CD8-positive, alpha-beta memory T cell (primary cell): Measurements from ENCODE around the gene DNAJC22. TPM values are rescaled to one million over a fixed set of nuclear protein-coding genes. Genes with fewer than 3 reads are reported as not detected.
A peak's percentile ranks its signal among the peaks of the same experiment; 100 is the strongest.

ENCODE experiments used
- CTCF ChIA-PET: fragments of 350-600 bp; sonication (Branson Sonifier 250); formaldehyde crosslinking; loops from one replicate; lab custom pipeline; 2021; ENCODE audit warnings: antibody characterized with exemption; lab: Charles Lee
- POLR2A ChIA-PET: fragments of 350-600 bp; sonication (Branson Sonifier 250); formaldehyde crosslinking; loops from one replicate; lab custom pipeline; 2021; ENCODE audit warnings: antibody characterized with exemption; lab: Charles Lee
- DNase-seq, 5 donors: peaks; one replicate each; pipeline versions ENCODE4 v3.0.0 to v3.0.0-alpha.2; 2020 to 2022; ENCODE audit warnings: mixed read lengths in 1 of 5
- H3K27ac ChIP-seq: one replicate; pipeline ENCODE4 v1.7.0; 2013; ENCODE audit warnings: low read depth, mild to moderate bottlenecking, low read length, moderate library complexity
- H3K27me3 ChIP-seq: 2 replicates; pipeline ENCODE4 v1.7.0; 2013; ENCODE audit warnings: low read length, mild to moderate bottlenecking; ENCODE audit not compliant: insufficient read depth, poor library complexity, severe bottlenecking
- H3K36me3 ChIP-seq: 2 replicates; pipeline ENCODE4 v1.7.0; 2013; ENCODE audit warnings: mild to moderate bottlenecking, low read length, moderate library complexity; ENCODE audit not compliant: insufficient read depth
- H3K4me1 ChIP-seq: 2 replicates; pipeline ENCODE4 v1.7.0; 2013; ENCODE audit warnings: mild to moderate bottlenecking, low read length, moderate library complexity; ENCODE audit not compliant: insufficient read depth
- H3K4me3 ChIP-seq: 2 replicates; pipeline ENCODE4 v1.7.0; 2013; ENCODE audit warnings: mild to moderate bottlenecking, low read length
- H3K9me3 ChIP-seq: 2 replicates; pipeline ENCODE4 v1.7.0; 2013; ENCODE audit warnings: mild to moderate bottlenecking, low read length
- H3K27ac Mint-ChIP-seq, 8 donors: one replicate each; pipeline ENCODE4 v1.8.0; 2020 to 2021; ENCODE audit warnings: mixed read lengths in 8 of 8, mild to moderate bottlenecking in 6 of 8, inconsistent platforms in 3 of 8, moderate library complexity in 3 of 8
- H3K27me3 Mint-ChIP-seq, 2 donors: one replicate each; pipeline ENCODE4 v1.8.0; 2020 to 2021; ENCODE audit warnings: mixed read lengths in 2 of 2, mild to moderate bottlenecking in 1 of 2, moderate library complexity in 1 of 2
- H3K36me3 Mint-ChIP-seq, 3 donors: one replicate each; pipeline ENCODE4 v1.8.0; 2020 to 2021; ENCODE audit warnings: mixed read lengths in 3 of 3, inconsistent platforms in 1 of 3, mild to moderate bottlenecking in 1 of 3
- H3K4me1 Mint-ChIP-seq, 3 donors: one replicate each; pipeline ENCODE4 v1.8.0; 2020 to 2021; ENCODE audit warnings: mixed read lengths in 3 of 3, inconsistent platforms in 1 of 3, mild to moderate bottlenecking in 1 of 3
- H3K4me3 Mint-ChIP-seq, 7 donors: one replicate each; pipeline ENCODE4 v1.8.0; 2020 to 2021; ENCODE audit warnings: mixed read lengths in 7 of 7, mild to moderate bottlenecking in 6 of 7, moderate library complexity in 4 of 7, inconsistent platforms in 2 of 7
- H3K9me3 Mint-ChIP-seq, 5 donors: one replicate each; pipeline ENCODE4 v1.8.0; 2020 to 2022; ENCODE audit warnings: mixed read lengths in 5 of 5, mild to moderate bottlenecking in 3 of 5, moderate library complexity in 2 of 5, inconsistent platforms in 1 of 5
- polyA plus RNA-seq: library from polyadenylated mRNA; unstranded; fragments of 300-500 nt; fragmentation: Illumina TruSeq; gene quantifications from one replicate; pipeline ENCODE4 v1.2.3, GENCODE V29; 2021
- total RNA-seq, 2 experiments: library from RNA; stranded (reverse); gene quantifications; one replicate each; pipeline ENCODE4 v1.2.3, GENCODE V29; 2021

The DNAJC22 gene
- total RNA-seq (not detected), polyA plus RNA-seq (not detected)

- Histone ChIP-seq H3K4me1 (peaks cover 52% of the 10 kb centered on the region), H3K27me3 (peaks cover 61% of the 10 kb centered on the region), H3K4me3 (peak within 1 kb of the TSS; percentile 69), H3K27ac (no peak within 1 kb of the TSS), H3K36me3 (no peaks in the 10 kb centered on the region), H3K9me3 (no peaks in the 10 kb centered on the region)
- no peaks in the 10 kb centered on the region for H3K9me3 Mint-ChIP-seq
- H3K27ac Mint-ChIP-seq = peak within 1 kb of the TSS in 3 of 8 donors; percentile 29 to 45 (median 39)
- peak within 1 kb of the TSS; percentile 66 to 94 (median 85) for H3K4me3 Mint-ChIP-seq
- DNase-seq = peak in 1 of 5 donors; percentile 31
- H3K4me1 Mint-ChIP-seq = peaks cover 33 to 58% (median 41%) of the 10 kb centered on the region in 3 donors
- ChIA-PET CTCF (interaction anchor here (0.8 to 6.8 kb wide), 23 partner anchors 10 to 259 kb away, joined by 3 to 102 read pairs (median 4); partner anchors contain the start of genes C1QL4, PRPH, SPATS2 and TROAP), POLR2A (interaction anchor here (0.6 to 2.0 kb wide), 3 partner anchors 20 to 57 kb away, joined by 3 to 12 read pairs (median 6); partner anchors contain the start of genes SPATS2 and TROAP)
- no peaks in the 10 kb centered on the region for H3K36me3 Mint-ChIP-seq
- H3K27me3 Mint-ChIP-seq = peaks cover 45 to 57% of the 10 kb centered on the region in 2 donors
Measured at GRCh38 chr12:49346659-49347310, at the start of gene DNAJC22. Gene DNAJC22, plus strand, starts transcription at chr12:49346888. Its CDS starts 1,985 bp downstream, at chr12:49348873.

GRCh38 chr12:49297695-49298060 is 49.0 kb upstream of the DNAJC22 start:
- Mint-ChIP-seq H3K4me3 (peak overlapping the region in 5 of 7 donors; percentile 23 to 60 (median 44)), H3K4me1 (peaks cover 15 to 31% (median 17%) of the 10 kb centered on the region in 3 donors), H3K27me3 (peaks cover 47 to 56% of the 10 kb centered on the region in 2 donors), H3K36me3 (no peaks in the 10 kb centered on the region), H3K27ac (no peak overlapping the region), H3K9me3 (no peaks in the 10 kb centered on the region)
- Histone ChIP-seq H3K4me1 (peaks cover 13% of the 10 kb centered on the region), H3K27ac (no peak overlapping the region), H3K27me3 (peaks cover 39% of the 10 kb centered on the region), H3K4me3 (no peak overlapping the region), H3K36me3 (no peaks in the 10 kb centered on the region), H3K9me3 (no peaks in the 10 kb centered on the region)
- DNase-seq = no peak
- POLR2A ChIA-PET = no interaction called here
- CTCF ChIA-PET = interaction anchor here (0.7 to 9.8 kb wide), 7 partner anchors 10 to 69 kb away, joined by 3 to 102 read pairs (median 6); partner anchors contain the start of genes DNAJC22, SPATS2 and TROAP

GRCh38 chr12:49298160-49298559 is 48.5 kb upstream of the DNAJC22 start:
- Mint-ChIP-seq H3K4me1 (peaks cover 15 to 31% (median 17%) of the 10 kb centered on the region in 3 donors), H3K27me3 (peaks cover 47 to 61% of the 10 kb centered on the region in 2 donors), H3K4me3 (peak overlapping the region in 4 of 7 donors; percentile 41 to 60 (median 45)), H3K36me3 (no peaks in the 10 kb centered on the region), H3K27ac (no peak overlapping the region), H3K9me3 (no peaks in the 10 kb centered on the region)
- Histone ChIP-seq H3K27ac (no peak overlapping the region), H3K27me3 (peaks cover 39% of the 10 kb centered on the region), H3K9me3 (no peaks in the 10 kb centered on the region), H3K36me3 (no peaks in the 10 kb centered on the region), H3K4me1 (peaks cover 13% of the 10 kb centered on the region), H3K4me3 (no peak overlapping the region)
- ChIA-PET POLR2A (no interaction called here), CTCF (no interaction called here)
- DNase-seq = no peak

GRCh38 chr12:49301760-49302159 is 44.9 kb upstream of the DNAJC22 start:
- Histone ChIP-seq H3K4me1 (peaks cover 6% of the 10 kb centered on the region), H3K36me3 (no peaks in the 10 kb centered on the region), H3K27me3 (peaks cover 18% of the 10 kb centered on the region), H3K9me3 (no peaks in the 10 kb centered on the region), H3K27ac (no peak overlapping the region), H3K4me3 (no peak overlapping the region)
- POLR2A ChIA-PET = no interaction called here
- Mint-ChIP-seq H3K4me1 (peaks cover 9 to 24% (median 12%) of the 10 kb centered on the region in 3 donors), H3K27me3 (peaks cover 37 to 57% of the 10 kb centered on the region in 2 donors), H3K9me3 (no peaks in the 10 kb centered on the region), H3K4me3 (no peak overlapping the region), H3K36me3 (no peaks in the 10 kb centered on the region), H3K27ac (peak overlapping the region in 1 of 8 donors; percentile 43)
- CTCF ChIA-PET = interaction anchor here (1.4 kb wide), 2 partner anchors 12 to 46 kb away, joined by 3 to 7 read pairs; no protein-coding TSS in a partner anchor
- DNase-seq = no peak

GRCh38 chr12:49304161-49304560 is 42.5 kb upstream of the DNAJC22 start:
- no peak overlapping the region for H3K27ac Mint-ChIP-seq
- CTCF ChIA-PET = interaction anchor here (1.0 to 1.1 kb wide), 3 partner anchors 15 to 55 kb away, joined by 3 to 4 read pairs (median 4); no protein-coding TSS in a partner anchor
- Histone ChIP-seq H3K9me3 (no peaks in the 10 kb centered on the region), H3K27me3 (no peaks in the 10 kb centered on the region), H3K4me3 (no peak overlapping the region), H3K36me3 (no peaks in the 10 kb centered on the region), H3K27ac (no peak overlapping the region), H3K4me1 (no peaks in the 10 kb centered on the region)
- no peaks in the 10 kb centered on the region for H3K9me3 Mint-ChIP-seq
- H3K36me3 Mint-ChIP-seq = no peaks in the 10 kb centered on the region
- no peak for DNase-seq
- POLR2A ChIA-PET = interaction anchor here (0.5 kb wide), 1 partner anchor 170 kb away, joined by 4 read pairs; no protein-coding TSS in a partner anchor
- H3K4me1 Mint-ChIP-seq = peaks cover 3 to 5% (median 3%) of the 10 kb centered on the region in 3 donors
- H3K27me3 Mint-ChIP-seq = peaks cover 20 to 56% of the 10 kb centered on the region in 2 donors
- no peak overlapping the region for H3K4me3 Mint-ChIP-seq

GRCh38 chr12:49305762-49306510 is 40.8 kb upstream of the DNAJC22 start:
- no peaks in the 10 kb centered on the region for H3K27me3 ChIP-seq
- ChIA-PET CTCF (no interaction called here), POLR2A (no interaction called here)
- H3K4me3 Mint-ChIP-seq = no peak overlapping the region
- no peak for DNase-seq
- H3K4me1 Mint-ChIP-seq = peaks cover 3 to 5% (median 3%) of the 10 kb centered on the region in 3 donors
- H3K36me3 ChIP-seq = no peaks in the 10 kb centered on the region
- H3K27ac ChIP-seq = no peak overlapping the region
- H3K27ac Mint-ChIP-seq = no peak overlapping the region
- H3K4me1 ChIP-seq = no peaks in the 10 kb centered on the region
- no peaks in the 10 kb centered on the region for H3K9me3 ChIP-seq
- no peak overlapping the region for H3K4me3 ChIP-seq
- H3K27me3 Mint-ChIP-seq = peaks cover 23 to 63% of the 10 kb centered on the region in 2 donors
- no peaks in the 10 kb centered on the region for H3K9me3 Mint-ChIP-seq
- H3K36me3 Mint-ChIP-seq = no peaks in the 10 kb centered on the region

- H3K9me3 Mint-ChIP-seq = no peaks in the 10 kb centered on the region
Measured at GRCh38 chr12:49309386-49309785, 37.3 kb upstream of the DNAJC22 start.

More at GRCh38 chr12:49309386-49309785, 37.3 kb upstream of the DNAJC22 start:
- Histone ChIP-seq H3K9me3 (no peaks in the 10 kb centered on the region), H3K36me3 (no peaks in the 10 kb centered on the region), H3K27me3 (no peaks in the 10 kb centered on the region), H3K27ac (no peak overlapping the region), H3K4me1 (no peaks in the 10 kb centered on the region), H3K4me3 (no peak overlapping the region)
- Mint-ChIP-seq H3K27me3 (peaks cover 18 to 49% of the 10 kb centered on the region in 2 donors), H3K4me1 (no peaks in the 10 kb centered on the region), H3K36me3 (no peaks in the 10 kb centered on the region), H3K27ac (no peak overlapping the region), H3K4me3 (no peak overlapping the region)
- no peak for DNase-seq
- CTCF ChIA-PET = interaction anchor here (0.9 kb wide), 1 partner anchor 13 kb away, joined by 3 read pairs; the partner anchor contains the start of gene TROAP
- POLR2A ChIA-PET = no interaction called here
